ENCODE data around the gene XRN2.

XRN2 gene

GRCh38 chr20:21301940-21302663 lies 1.0 kb upstream of the XRN2 start:
- H3K9me3 ChIP-seq (ENCODE audit: insufficient read depth, low read length), result no peaks in the 10 kb centered on the region
- no peak for TF ChIP-seq CTCF (IDR thresholded peaks at IDR 0.05; ENCODE audit: low read depth, low read length)
- H3K79me2 ChIP-seq (ENCODE audit: low read length), result peaks cover 49% of the 10 kb centered on the region
- H2AFZ ChIP-seq (ENCODE audit: low read depth, low read length), result peak overlapping the region; percentile 49; the same call in 1 of the 2 replicates
- H3K27me3 ChIP-seq (ENCODE audit: low read depth, low read length), result no peaks in the 10 kb centered on the region
- peaks cover 15% of the 10 kb centered on the region for H4K20me1 ChIP-seq (ENCODE audit: insufficient read depth, low read length)
- H3K4me3 ChIP-seq (ENCODE audit: low read length), result peak overlapping the region; percentile 91
- H3K36me3 ChIP-seq (replicated peaks; ENCODE audit: low read depth, low read length), result peaks cover 3% of the 10 kb centered on the region
- H3K27ac ChIP-seq (ENCODE audit: low read length), result no peak overlapping the region
- peak overlapping the region; percentile 92 for H3K4me2 ChIP-seq (ENCODE audit: low read length)
- peaks cover 14% of the 10 kb centered on the region for H3K4me1 ChIP-seq (ENCODE audit: low read length)
- H3K9ac ChIP-seq (ENCODE audit: low read length), result peak overlapping the region; percentile 85

- Histone ChIP-seq H3K4me2 (ENCODE audit: low read length) (peak overlapping the region; percentile 92), H3K27ac (ENCODE audit: low read length) (peak overlapping the region; percentile 76), H3K36me3 (replicated peaks; ENCODE audit: low read depth, low read length) (peaks cover 7% of the 10 kb centered on the region), H3K9ac (ENCODE audit: low read length) (peak overlapping the region; percentile 85), H3K79me2 (ENCODE audit: low read length) (peaks cover 55% of the 10 kb centered on the region), H2AFZ (ENCODE audit: low read depth, low read length) (peak overlapping the region; percentile 49), H4K20me1 (ENCODE audit: insufficient read depth, low read length) (peaks cover 20% of the 10 kb centered on the region), H3K9me3 (ENCODE audit: insufficient read depth, low read length) (no peaks in the 10 kb centered on the region), H3K4me1 (ENCODE audit: low read length) (peaks cover 14% of the 10 kb centered on the region), H3K4me3 (ENCODE audit: low read length) (peak overlapping the region; percentile 91), H3K27me3 (ENCODE audit: low read depth, low read length) (no peaks in the 10 kb centered on the region)
- TF ChIP-seq EZH2phosphoT487 (IDR thresholded peaks at IDR 0.05; ENCODE audit: low read depth) (no peak), CTCF (IDR thresholded peaks at IDR 0.05; ENCODE audit: low read depth, low read length) (no peak)
These were observed 469 bp upstream of the XRN2 start for GRCh38 chr20:21302664-21303060.

GRCh38 chr20:21303872-21304586 lies 898 bp downstream of the XRN2 start:
- peaks cover 14% of the 10 kb centered on the region for H3K4me1 ChIP-seq (ENCODE audit: low read length)
- peak overlapping the region; percentile 91 for H3K4me3 ChIP-seq (ENCODE audit: low read length)
- H3K4me2 ChIP-seq (ENCODE audit: low read length), result peak overlapping the region; percentile 80
- H3K79me2 ChIP-seq (ENCODE audit: low read length), result peaks cover 68% of the 10 kb centered on the region
- H4K20me1 ChIP-seq (ENCODE audit: insufficient read depth, low read length), result peaks cover 30% of the 10 kb centered on the region
- peak overlapping the region; percentile 76 for H3K27ac ChIP-seq (ENCODE audit: low read length)
- H3K9me3 ChIP-seq (ENCODE audit: insufficient read depth, low read length), result no peaks in the 10 kb centered on the region
- no peak for TF ChIP-seq EZH2phosphoT487 (IDR thresholded peaks at IDR 0.05; ENCODE audit: low read depth)
- TF ChIP-seq CTCF (IDR thresholded peaks at IDR 0.05; ENCODE audit: low read depth, low read length), result no peak
- peak overlapping the region; percentile 85 for H3K9ac ChIP-seq (ENCODE audit: low read length)
- H2AFZ ChIP-seq (ENCODE audit: low read depth, low read length), result 0 out of 2 replicates have a peak overlapping the region, but pooled peaks have one; percentile 84
- H3K36me3 ChIP-seq (replicated peaks; ENCODE audit: low read depth, low read length), result peaks cover 13% of the 10 kb centered on the region
- no peaks in the 10 kb centered on the region for H3K27me3 ChIP-seq (ENCODE audit: low read depth, low read length)

GRCh38 chr20:21308340-21308739 lies 5.2 kb downstream of the XRN2 start:
- H4K20me1 ChIP-seq (ENCODE audit: insufficient read depth, low read length), result peaks cover 71% of the 10 kb centered on the region
- H3K4me1 ChIP-seq (ENCODE audit: low read length), result peaks cover 8% of the 10 kb centered on the region
- peaks cover 100% of the 10 kb centered on the region for H3K79me2 ChIP-seq (ENCODE audit: low read length)
- H3K4me2 ChIP-seq (ENCODE audit: low read length), result no peak overlapping the region
- H3K27me3 ChIP-seq (ENCODE audit: low read depth, low read length), result no peaks in the 10 kb centered on the region
- no peak overlapping the region for H3K4me3 ChIP-seq (ENCODE audit: low read length)
- peaks cover 21% of the 10 kb centered on the region for H3K36me3 ChIP-seq (replicated peaks; ENCODE audit: low read depth, low read length)
- H2AFZ ChIP-seq (ENCODE audit: low read depth, low read length), result no peak overlapping the region
- H3K9me3 ChIP-seq (ENCODE audit: insufficient read depth, low read length), result no peaks in the 10 kb centered on the region
- H3K9ac ChIP-seq (ENCODE audit: low read length), result no peak overlapping the region
- TF ChIP-seq EZH2phosphoT487 (IDR thresholded peaks at IDR 0.05; ENCODE audit: low read depth) (no peak), CTCF (IDR thresholded peaks at IDR 0.05; ENCODE audit: low read depth, low read length) (no peak)
- H3K27ac ChIP-seq (ENCODE audit: low read length), result no peak overlapping the region

Data from OCI-LY3 (cell line).